Islet of Langerhans (tissue), 1 donor: Measurements from ENCODE around the gene EME1.

ENCODE experiments used
- FAIRE-seq: peaks from one replicate; lab custom pipeline; 2011; peaks lifted over from hg19 to GRCh38; lab: Jason Lieb, UNC

EME1 gene

GRCh38 chr17:50347894-50348291 is 25.1 kb upstream of the EME1 start:
- no peak for FAIRE-seq

GRCh38 chr17:50348522-50349242 is 24.3 kb upstream of the EME1 start:
- FAIRE-seq: no peak

- no peak for FAIRE-seq
Observed at GRCh38 chr17:50349243-50349600, 23.8 kb upstream of the EME1 start.

- FAIRE-seq: no peak
Observed at GRCh38 chr17:50350733-50351132, 22.3 kb upstream of the EME1 start.

GRCh38 chr17:50352072-50352692 is 20.8 kb upstream of the EME1 start:
- FAIRE-seq: no peak

GRCh38 chr17:50352693-50353599 is 20.1 kb upstream of the EME1 start:
- no peak for FAIRE-seq

GRCh38 chr17:50353600-50354195 is 19.3 kb upstream of the EME1 start:
- FAIRE-seq: no peak

GRCh38 chr17:50354198-50354597 is 18.8 kb upstream of the EME1 start:
- FAIRE-seq: no peak

- no peak for FAIRE-seq
Observed at GRCh38 chr17:50354776-50355175, 18.3 kb upstream of the EME1 start.

GRCh38 chr17:50355336-50355700 is 17.7 kb upstream of the EME1 start:
- no peak for FAIRE-seq

GRCh38 chr17:50355701-50356341 is 17.2 kb upstream of the EME1 start:
- no peak for FAIRE-seq

- no peak for FAIRE-seq
Observed at GRCh38 chr17:50356418-50356817, 16.6 kb upstream of the EME1 start.

- FAIRE-seq: no peak
Observed at GRCh38 chr17:50356892-50357510, 16.0 kb upstream of the EME1 start.

- no peak for FAIRE-seq
Observed at GRCh38 chr17:50358177-50358576, 14.9 kb upstream of the EME1 start.

GRCh38 chr17:50359005-50359699 is 13.9 kb upstream of the EME1 start:
- FAIRE-seq: no peak

GRCh38 chr17:50359998-50360461 is 13.0 kb upstream of the EME1 start:
- FAIRE-seq: no peak

- no peak for FAIRE-seq
Observed at GRCh38 chr17:50360486-50361115, 12.4 kb upstream of the EME1 start.

- FAIRE-seq: no peak
Observed at GRCh38 chr17:50361561-50362480, 11.2 kb upstream of the EME1 start.

- FAIRE-seq: no peak
Observed at GRCh38 chr17:50362661-50363060, 10.4 kb upstream of the EME1 start.
